ENCODE data around the gene PCNA. TPM values are rescaled to one million over a fixed set of nuclear protein-coding genes. Genes with fewer than 3 reads are reported as not detected.

PCNA gene
- total and polyA plus RNA-seq, 9 of the 15 experiments (the other 6 are each of a cell fraction or from before 2014, with no cell fraction given) = 213 to 390 (median 291) TPM

GRCh38 chr20:5119435-5120184 lies at the start of gene PCNA (continued):
- TF ChIP-seq ZNF143 (CRISPR knock-in tag; IDR thresholded peaks at IDR 0.05) = peak; percentile 65; the same call in 1 of the 2 replicates
- TF ChIP-seq PHF20 (IDR thresholded peaks at IDR 0.05; ENCODE audit: partially characterized antibody) = no peak
- peak; percentile 99 for TF ChIP-seq L3MBTL2 (IDR thresholded peaks at IDR 0.05)
- TF ChIP-seq NR4A1 (CRISPR knock-in tag; IDR thresholded peaks at IDR 0.05) = no peak
- peak; percentile 64; the same call in 1 of the 2 replicates for TF ChIP-seq NR4A1 (tag; IDR thresholded peaks at IDR 0.05)
- peak; percentile 90 for TF ChIP-seq CTBP1 (IDR thresholded peaks at IDR 0.05; ENCODE audit: borderline replicate concordance)
- TF ChIP-seq E2F1 (CRISPR knock-in tag; IDR thresholded peaks at IDR 0.05) = peak; percentile 99
- TF ChIP-seq BRD9 (IDR thresholded peaks at IDR 0.05; ENCODE audit: low read depth, partially characterized antibody) = no peak
- TF ChIP-seq HDAC8 (tag; IDR thresholded peaks at IDR 0.05) = no peak
- TF ChIP-seq SAFB2 (IDR thresholded peaks at IDR 0.05; ENCODE audit: borderline replicate concordance, low read depth, low read length, severe bottlenecking) = no peak
- no peak for TF ChIP-seq ZNF133 (CRISPR knock-in tag; IDR thresholded peaks at IDR 0.05)
- TF ChIP-seq ZNF124 (CRISPR knock-in tag; IDR thresholded peaks at IDR 0.05) = peak; percentile 38
- TF ChIP-seq, protein P1, sequence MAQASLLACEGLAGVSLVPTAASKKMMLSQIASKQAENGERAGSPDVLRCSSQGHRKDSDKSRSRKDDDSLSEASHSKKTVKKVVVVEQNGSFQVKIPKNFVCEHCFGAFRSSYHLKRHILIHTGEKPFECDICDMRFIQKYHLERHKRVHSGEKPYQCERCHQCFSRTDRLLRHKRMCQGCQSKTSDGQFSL (CRISPR knock-in tag; IDR thresholded peaks at IDR 0.05) = peak; percentile 71; the same call in 1 of the 2 replicates
- TF ChIP-seq, protein P1 (tag; IDR thresholded peaks at IDR 0.05) = no peak
- TF ChIP-seq ZNF197 (CRISPR knock-in tag; IDR thresholded peaks at IDR 0.05; ENCODE audit: low read depth) = no peak
- TF ChIP-seq PML (IDR thresholded peaks at IDR 0.05; ENCODE audit: low read length) = peak; percentile 84
- peak; percentile 88; the same call in 1 of the 2 replicates for TF ChIP-seq RB1 (IDR thresholded peaks at IDR 0.05; ENCODE audit: low read depth)
- no peak for TF ChIP-seq ZNF384 (IDR thresholded peaks at IDR 0.05; ENCODE audit: low read depth, low read length)
- no peak for TF ChIP-seq ELF1 (tag; IDR thresholded peaks at IDR 0.05)
- no peak for TF ChIP-seq CLOCK (CRISPR knock-in tag; IDR thresholded peaks at IDR 0.05; ENCODE audit: borderline replicate concordance)
- TF ChIP-seq ZZZ3 (IDR thresholded peaks at IDR 0.05) = no peak
- TF ChIP-seq ZNF175 (CRISPR knock-in tag; IDR thresholded peaks at IDR 0.05; ENCODE audit: low read depth) = peak; percentile 6; the same call in 1 of the 2 replicates
- peak; percentile 86 for TF ChIP-seq EGR1 (conservative IDR thresholded peaks at IDR 0.05)
- no peak for TF ChIP-seq ZNF274 (IDR thresholded peaks at IDR 0.05; ENCODE audit: borderline replicate concordance, low read depth, low read length)
- no peak for TF ChIP-seq HDAC3 (IDR thresholded peaks at IDR 0.05; ENCODE audit: borderline replicate concordance, partially characterized antibody)
- no peak for TF ChIP-seq ETV1 (tag; conservative IDR thresholded peaks at IDR 0.05; ENCODE audit: low read depth)

Measured in K562 (cell line).